ENCODE data around the gene SLC14A1.

DNA sequence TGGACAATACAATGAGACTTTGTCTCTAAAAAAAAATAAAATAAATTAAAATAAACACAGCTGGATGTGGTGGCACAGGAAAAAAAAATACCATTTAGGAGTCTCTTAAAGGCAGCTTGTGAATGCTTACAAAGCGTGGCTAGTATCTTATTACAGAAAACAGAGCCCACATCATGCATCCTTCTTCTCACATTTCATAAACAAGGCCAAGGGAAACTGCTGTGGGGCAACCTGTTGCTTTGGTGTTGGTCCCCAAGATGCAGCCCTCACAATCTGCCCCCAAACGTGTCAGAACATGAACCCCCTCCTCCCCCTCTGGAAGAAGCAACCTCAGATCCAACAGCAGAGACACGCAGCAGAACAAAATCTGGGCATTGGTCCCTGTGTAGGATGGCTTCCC lies 2.6 kb downstream of the SLC14A1 start:
- TF ChIP-seq POLR2A (IDR thresholded peaks at IDR 0.05; ENCODE audit: low read depth, low read length): no peak
- TF ChIP-seq, protein P1, sequence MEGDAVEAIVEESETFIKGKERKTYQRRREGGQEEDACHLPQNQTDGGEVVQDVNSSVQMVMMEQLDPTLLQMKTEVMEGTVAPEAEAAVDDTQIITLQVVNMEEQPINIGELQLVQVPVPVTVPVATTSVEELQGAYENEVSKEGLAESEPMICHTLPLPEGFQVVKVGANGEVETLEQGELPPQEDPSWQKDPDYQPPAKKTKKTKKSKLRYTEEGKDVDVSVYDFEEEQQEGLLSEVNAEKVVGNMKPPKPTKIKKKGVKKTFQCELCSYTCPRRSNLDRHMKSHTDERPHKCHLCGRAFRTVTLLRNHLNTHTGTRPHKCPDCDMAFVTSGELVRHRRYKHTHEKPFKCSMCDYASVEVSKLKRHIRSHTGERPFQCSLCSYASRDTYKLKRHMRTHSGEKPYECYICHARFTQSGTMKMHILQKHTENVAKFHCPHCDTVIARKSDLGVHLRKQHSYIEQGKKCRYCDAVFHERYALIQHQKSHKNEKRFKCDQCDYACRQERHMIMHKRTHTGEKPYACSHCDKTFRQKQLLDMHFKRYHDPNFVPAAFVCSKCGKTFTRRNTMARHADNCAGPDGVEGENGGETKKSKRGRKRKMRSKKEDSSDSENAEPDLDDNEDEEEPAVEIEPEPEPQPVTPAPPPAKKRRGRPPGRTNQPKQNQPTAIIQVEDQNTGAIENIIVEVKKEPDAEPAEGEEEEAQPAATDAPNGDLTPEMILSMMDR (conservative IDR thresholded peaks at IDR 0.05; ENCODE audit: low read depth, low read length): no peak
- no peak for TF ChIP-seq RAD21 (IDR thresholded peaks at IDR 0.05; ENCODE audit: low read length)
- no peak for TF ChIP-seq RFX5 (IDR thresholded peaks at IDR 0.05; ENCODE audit: low read depth, low read length)
- no peak for TF ChIP-seq RCOR1 (IDR thresholded peaks at IDR 0.05; ENCODE audit: insufficient replicate concordance, low read length)
- no peak for TF ChIP-seq BHLHE40 (IDR thresholded peaks at IDR 0.05; ENCODE audit: low read depth, low read length)
- no peak for TF ChIP-seq MXI1 (IDR thresholded peaks at IDR 0.05; ENCODE audit: borderline replicate concordance, low read depth, low read length)
